ENCODE results near the gene LTBP3. TPM values are rescaled to one million over a fixed set of nuclear protein-coding genes. Genes with fewer than 3 reads are reported as not detected.

Gene LTBP3
- polyA plus RNA-seq, 1 of the 3 experiments (the other 2 are of a cell fraction) = 167 TPM

GRCh38 chr11:65537620-65538231, 20.4 kb downstream of the LTBP3 start:
- Histone ChIP-seq H3K9ac (no peak overlapping the region), H3K9me2 (no peaks in the 10 kb centered on the region), H2AFZ (ENCODE audit: low read depth) (no peak overlapping the region), H3K36me3 (replicated peaks in 1 of 2; ENCODE audit: control insufficient read depth in 1 of 2, insufficient read depth in 2 of 2, low read length in 1 of 2) (peaks cover under 1 to 36% of the 10 kb centered on the region in 2 experiments), H3K4me2 (no peak overlapping the region), H3K27me3 (ENCODE audit: insufficient read depth) (no peaks in the 10 kb centered on the region), H3K4me1 (ENCODE audit: control insufficient read depth in 1 of 2, insufficient read depth in 2 of 2, low read depth in 1 of 2, low read length in 1 of 2) (peaks cover 4 to 12% of the 10 kb centered on the region in 2 experiments; a peak in 1 of 4 replicates), H4K20me1 (ENCODE audit: insufficient read depth) (peaks cover 20% of the 10 kb centered on the region), H3K9me3 (no peaks in the 10 kb centered on the region), H3K27ac (ENCODE audit: low read depth in 2 of 2, low read length in 1 of 2) (no peak overlapping the region), H3F3A (replicated peaks; ENCODE audit: insufficient read depth) (peaks cover 53% of the 10 kb centered on the region), H3K79me2 (ENCODE audit: insufficient read depth) (no peaks in the 10 kb centered on the region), H3K4me3 (ENCODE audit: low read depth in 2 of 2, low read length in 1 of 2) (no peak overlapping the region)
- no peak for DNase-seq
- POLR2A ChIA-PET = interaction anchor here (0.6 to 1.3 kb wide), 2 partner anchors 32 to 116 kb away, joined by 3 read pairs; partner anchors contain the start of gene ZNRD2
- TF ChIP-seq RXRA (IDR thresholded peaks at IDR 0.05; ENCODE audit: borderline replicate concordance, low read depth) (no peak), POLR2AphosphoS5 (IDR thresholded peaks at IDR 0.05; ENCODE audit: low read depth, low read length) (no peak), ELF1 (IDR thresholded peaks at IDR 0.05) (no peak), MXI1 (IDR thresholded peaks at IDR 0.05; ENCODE audit: low read depth, low read length) (no peak), PBX3 (IDR thresholded peaks at IDR 0.05) (no peak), RCOR1 (IDR thresholded peaks at IDR 0.05; ENCODE audit: low read length) (no peak), TCF12 (IDR thresholded peaks at IDR 0.05) (no peak), REST (IDR thresholded peaks at IDR 0.05; ENCODE audit: low read depth, low read length) (no peak), SIN3A (IDR thresholded peaks at IDR 0.05; ENCODE audit: borderline replicate concordance, low read depth, low read length) (no peak)
- TF ChIP-seq, protein P1, sequence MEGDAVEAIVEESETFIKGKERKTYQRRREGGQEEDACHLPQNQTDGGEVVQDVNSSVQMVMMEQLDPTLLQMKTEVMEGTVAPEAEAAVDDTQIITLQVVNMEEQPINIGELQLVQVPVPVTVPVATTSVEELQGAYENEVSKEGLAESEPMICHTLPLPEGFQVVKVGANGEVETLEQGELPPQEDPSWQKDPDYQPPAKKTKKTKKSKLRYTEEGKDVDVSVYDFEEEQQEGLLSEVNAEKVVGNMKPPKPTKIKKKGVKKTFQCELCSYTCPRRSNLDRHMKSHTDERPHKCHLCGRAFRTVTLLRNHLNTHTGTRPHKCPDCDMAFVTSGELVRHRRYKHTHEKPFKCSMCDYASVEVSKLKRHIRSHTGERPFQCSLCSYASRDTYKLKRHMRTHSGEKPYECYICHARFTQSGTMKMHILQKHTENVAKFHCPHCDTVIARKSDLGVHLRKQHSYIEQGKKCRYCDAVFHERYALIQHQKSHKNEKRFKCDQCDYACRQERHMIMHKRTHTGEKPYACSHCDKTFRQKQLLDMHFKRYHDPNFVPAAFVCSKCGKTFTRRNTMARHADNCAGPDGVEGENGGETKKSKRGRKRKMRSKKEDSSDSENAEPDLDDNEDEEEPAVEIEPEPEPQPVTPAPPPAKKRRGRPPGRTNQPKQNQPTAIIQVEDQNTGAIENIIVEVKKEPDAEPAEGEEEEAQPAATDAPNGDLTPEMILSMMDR (IDR thresholded peaks at IDR 0.05) = no peak
- 92% methylated on average over 18 of the region's 18 CpGs for WGBS (ENCODE audit: low lambda C conversion rate)
- CTCF ChIA-PET = interaction anchor here (1.0 to 13.1 kb wide), 5 partner anchors 11 to 57 kb away, joined by 3 to 295 read pairs (median 5); partner anchors contain the start of genes EHBP1L1, FAM89B, SCYL1 and ZNRD2
